MM.1S (cell line): ENCODE measurements around the gene JAKMIP2.

Experiments
- DNase-seq: peaks from one replicate; pipeline ENCODE4 v3.0.0-alpha.2; 2015
- H2AFZ ChIP-seq: fragments of 300-600 bp; sonication (generic); 2 replicates; pipeline ENCODE4 v1.6.0; 2016; ENCODE audit warnings: antibody characterized with exemption, low read length
- H3F3A ChIP-seq: fragments of 300-600 bp; sonication (generic); 2 replicates; pipeline ENCODE4 v1.6.1; 2016; ENCODE audit warnings: mild to moderate bottlenecking, antibody characterized with exemption, low read length, moderate library complexity, mixed read lengths; ENCODE audit not compliant: insufficient read depth
- H3K27ac ChIP-seq: fragments of 300-600 bp; sonication (generic); 2 replicates; pipeline ENCODE4 v1.5.1; 2016; ENCODE audit warnings: mild to moderate bottlenecking, low read length
- H3K27me3 ChIP-seq: fragments of 300-600 bp; sonication (generic); replicated peaks from 2 replicates; pipeline ENCODE4 v1.6.0; 2016; ENCODE audit warnings: low read length; ENCODE audit not compliant: insufficient read depth
- H3K36me3 ChIP-seq: fragments of 300-600 bp; sonication (generic); replicated peaks from 2 replicates; pipeline ENCODE4 v1.6.1; 2016; ENCODE audit warnings: mild to moderate bottlenecking, low read length, mixed read lengths; ENCODE audit not compliant: insufficient read depth
- H3K4me1 ChIP-seq: fragments of 300-600 bp; sonication (generic); 2 replicates; pipeline ENCODE4 v1.6.1; 2016; ENCODE audit warnings: low read length, mixed read lengths
- H3K4me2 ChIP-seq: fragments of 300-600 bp; sonication (generic); 2 replicates; pipeline ENCODE4 v1.6.0; 2016; ENCODE audit warnings: low read depth, low read length
- H3K4me3 ChIP-seq: fragments of 300-600 bp; sonication (generic); 2 replicates; pipeline ENCODE4 v1.5.1; 2016; ENCODE audit warnings: low read length, mixed read lengths
- H3K79me2 ChIP-seq: fragments of 300-600 bp; sonication (generic); 2 replicates; pipeline ENCODE4 v1.6.1; 2016; ENCODE audit warnings: mixed run types, low read length, mixed read lengths
- H3K9ac ChIP-seq: fragments of 300-600 bp; sonication (generic); 2 replicates; pipeline ENCODE4 v1.6.1; 2016; ENCODE audit warnings: low read length, mixed read lengths
- H3K9me2 ChIP-seq: fragments of 300-600 bp; sonication (generic); replicated peaks from 2 replicates; pipeline ENCODE4 v1.6.1; 2016; ENCODE audit warnings: mild to moderate bottlenecking, low read length, mixed read lengths; ENCODE audit not compliant: insufficient read depth
- H3K9me3 ChIP-seq: fragments of 300-600 bp; sonication (generic); replicated peaks from 2 replicates; pipeline ENCODE4 v1.6.1; 2016; ENCODE audit warnings: mild to moderate bottlenecking, low read length, mixed read lengths; ENCODE audit not compliant: insufficient read depth
- H4K20me1 ChIP-seq: fragments of 300-600 bp; sonication (generic); 2 replicates; pipeline ENCODE4 v1.6.1; 2016; ENCODE audit warnings: mild to moderate bottlenecking, low read length, moderate library complexity, mixed read lengths; ENCODE audit not compliant: insufficient read depth
- EZH2 ChIP-seq: fragments of 300-600 bp; sonication (generic); optimal IDR thresholded peaks from 2 replicates; pipeline ENCODE3; 2017; ENCODE audit warnings: low read depth, mild to moderate bottlenecking, antibody characterized with exemption, low read length, mixed read lengths
- EZH2phosphoT487 ChIP-seq: fragments of 300-600 bp; sonication (generic); IDR thresholded peaks from 2 replicates; pipeline ENCODE4 v1.6.1; 2018; ENCODE audit warnings: antibody characterized with exemption, low read length
- TF ChIP-seq, protein P1 (sequence below): fragments of 300-600 bp; sonication (generic); IDR thresholded peaks from 2 replicates; pipeline ENCODE4 v1.5.1; 2016; ENCODE audit warnings: antibody characterized with exemption, low read length, mixed read lengths

The JAKMIP2 gene

DNA sequence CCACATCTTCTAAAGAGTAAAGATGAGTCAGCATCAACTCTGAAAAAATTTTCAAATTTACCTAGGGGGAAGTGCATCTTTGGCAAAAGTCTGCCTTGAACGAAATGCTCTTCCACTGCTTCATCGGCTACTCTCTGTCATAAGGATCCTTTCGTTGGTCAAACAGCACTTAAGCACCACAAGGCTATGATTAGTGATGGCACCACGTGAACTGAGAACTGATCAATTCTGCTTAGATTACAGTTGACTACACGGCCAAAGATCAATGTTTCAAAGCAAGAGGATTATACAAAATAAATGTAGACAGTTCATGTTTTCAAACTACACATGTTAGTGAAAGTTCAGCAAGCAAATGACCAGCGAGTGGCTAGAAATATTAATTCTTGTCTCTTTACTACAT is 9.4 kb downstream of the JAKMIP2 start:
- no peaks in the 10 kb centered on the region for H3K27me3 ChIP-seq
- 0 out of 2 replicates have a peak, but pooled peaks cover 3% of the 10 kb centered on the region for H3K36me3 ChIP-seq
- H3K4me2 ChIP-seq: no peak overlapping the region
- DNase-seq: no peak
- H3K4me3 ChIP-seq: no peak overlapping the region
- peaks cover 4% of the 10 kb centered on the region; the same call in 1 of the 2 replicates for H3K4me1 ChIP-seq
- H3K9ac ChIP-seq: no peak overlapping the region
- H3K9me3 ChIP-seq: no peaks in the 10 kb centered on the region
- H4K20me1 ChIP-seq: no peaks in the 10 kb centered on the region
- no peaks in the 10 kb centered on the region for H3K9me2 ChIP-seq
- TF ChIP-seq EZH2: no peak
- TF ChIP-seq, protein P1, sequence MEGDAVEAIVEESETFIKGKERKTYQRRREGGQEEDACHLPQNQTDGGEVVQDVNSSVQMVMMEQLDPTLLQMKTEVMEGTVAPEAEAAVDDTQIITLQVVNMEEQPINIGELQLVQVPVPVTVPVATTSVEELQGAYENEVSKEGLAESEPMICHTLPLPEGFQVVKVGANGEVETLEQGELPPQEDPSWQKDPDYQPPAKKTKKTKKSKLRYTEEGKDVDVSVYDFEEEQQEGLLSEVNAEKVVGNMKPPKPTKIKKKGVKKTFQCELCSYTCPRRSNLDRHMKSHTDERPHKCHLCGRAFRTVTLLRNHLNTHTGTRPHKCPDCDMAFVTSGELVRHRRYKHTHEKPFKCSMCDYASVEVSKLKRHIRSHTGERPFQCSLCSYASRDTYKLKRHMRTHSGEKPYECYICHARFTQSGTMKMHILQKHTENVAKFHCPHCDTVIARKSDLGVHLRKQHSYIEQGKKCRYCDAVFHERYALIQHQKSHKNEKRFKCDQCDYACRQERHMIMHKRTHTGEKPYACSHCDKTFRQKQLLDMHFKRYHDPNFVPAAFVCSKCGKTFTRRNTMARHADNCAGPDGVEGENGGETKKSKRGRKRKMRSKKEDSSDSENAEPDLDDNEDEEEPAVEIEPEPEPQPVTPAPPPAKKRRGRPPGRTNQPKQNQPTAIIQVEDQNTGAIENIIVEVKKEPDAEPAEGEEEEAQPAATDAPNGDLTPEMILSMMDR: no peak
- no peaks in the 10 kb centered on the region for H3F3A ChIP-seq
- no peak overlapping the region for H3K27ac ChIP-seq
- no peak overlapping the region for H2AFZ ChIP-seq
- peaks cover 62% of the 10 kb centered on the region for H3K79me2 ChIP-seq

DNA sequence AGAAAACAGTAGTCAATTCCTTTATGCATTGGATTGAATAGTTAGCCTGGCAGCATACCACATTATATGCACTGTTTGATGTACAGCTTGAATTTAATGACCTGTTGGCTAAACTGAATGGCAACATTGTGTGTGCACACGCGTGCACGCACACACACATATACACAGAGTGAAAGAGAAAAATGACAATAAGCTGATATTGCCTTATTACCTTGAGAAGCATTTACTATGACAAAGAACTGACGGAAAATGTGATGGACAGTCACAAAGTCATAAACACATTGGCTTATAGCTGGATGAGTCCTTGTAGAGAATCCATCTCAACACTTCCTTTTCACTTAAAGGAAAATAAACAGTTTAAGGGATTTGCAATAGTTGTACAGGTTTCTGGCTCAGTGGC is 15.5 kb downstream of the JAKMIP2 start:
- TF ChIP-seq EZH2: no peak
- no peak for TF ChIP-seq EZH2phosphoT487
- TF ChIP-seq, protein P1: no peak
- no peak overlapping the region for H3K9ac ChIP-seq
- no peaks in the 10 kb centered on the region for H3F3A ChIP-seq
- H3K9me2 ChIP-seq: no peaks in the 10 kb centered on the region
- no peak overlapping the region for H3K4me2 ChIP-seq
- no peaks in the 10 kb centered on the region for H3K27me3 ChIP-seq
- H2AFZ ChIP-seq: no peak overlapping the region
- H3K4me3 ChIP-seq: no peak overlapping the region
- no peaks in the 10 kb centered on the region for H3K9me3 ChIP-seq
- H3K36me3 ChIP-seq: no peaks in the 10 kb centered on the region
- H3K27ac ChIP-seq: no peak overlapping the region
- no peaks in the 10 kb centered on the region for H4K20me1 ChIP-seq
- peaks cover 41% of the 10 kb centered on the region for H3K79me2 ChIP-seq
- DNase-seq: no peak
- peaks cover 11% of the 10 kb centered on the region for H3K4me1 ChIP-seq

DNA sequence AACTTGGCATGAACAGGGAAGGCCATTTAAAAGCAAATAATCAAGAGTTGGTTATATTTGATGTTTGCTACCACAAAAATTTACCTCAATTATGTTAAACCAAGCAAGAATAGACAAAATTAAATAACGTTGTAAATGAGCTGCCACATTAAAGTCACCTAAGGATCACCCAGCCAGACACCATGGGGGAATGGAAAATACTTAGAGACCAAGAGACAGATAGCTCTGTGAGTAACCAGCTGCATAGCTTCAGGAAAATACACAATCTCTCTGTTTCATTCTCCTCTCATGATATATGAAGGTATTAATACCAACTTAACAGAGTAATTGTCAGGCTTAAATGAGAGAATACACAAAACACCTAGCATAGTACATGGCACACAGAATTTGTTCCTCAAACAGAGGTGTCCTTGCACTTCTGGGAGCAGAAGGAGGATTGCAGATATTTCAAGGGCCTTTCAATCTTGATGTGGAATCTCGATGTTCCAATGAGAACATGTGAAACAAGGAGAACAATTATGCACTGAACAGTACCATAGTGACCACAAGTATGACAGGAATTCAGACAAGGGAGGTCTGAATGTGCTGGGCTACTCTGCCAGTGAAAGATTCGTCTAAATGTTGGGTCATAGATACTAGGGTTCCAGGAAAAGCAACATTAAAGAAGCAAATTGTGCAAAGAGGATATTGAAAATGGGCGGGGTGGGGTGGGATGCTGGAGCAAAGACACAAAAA is 18.6 kb downstream of the JAKMIP2 start:
- H3K4me1 ChIP-seq: peaks cover 12% of the 10 kb centered on the region
- DNase-seq: no peak

DNA sequence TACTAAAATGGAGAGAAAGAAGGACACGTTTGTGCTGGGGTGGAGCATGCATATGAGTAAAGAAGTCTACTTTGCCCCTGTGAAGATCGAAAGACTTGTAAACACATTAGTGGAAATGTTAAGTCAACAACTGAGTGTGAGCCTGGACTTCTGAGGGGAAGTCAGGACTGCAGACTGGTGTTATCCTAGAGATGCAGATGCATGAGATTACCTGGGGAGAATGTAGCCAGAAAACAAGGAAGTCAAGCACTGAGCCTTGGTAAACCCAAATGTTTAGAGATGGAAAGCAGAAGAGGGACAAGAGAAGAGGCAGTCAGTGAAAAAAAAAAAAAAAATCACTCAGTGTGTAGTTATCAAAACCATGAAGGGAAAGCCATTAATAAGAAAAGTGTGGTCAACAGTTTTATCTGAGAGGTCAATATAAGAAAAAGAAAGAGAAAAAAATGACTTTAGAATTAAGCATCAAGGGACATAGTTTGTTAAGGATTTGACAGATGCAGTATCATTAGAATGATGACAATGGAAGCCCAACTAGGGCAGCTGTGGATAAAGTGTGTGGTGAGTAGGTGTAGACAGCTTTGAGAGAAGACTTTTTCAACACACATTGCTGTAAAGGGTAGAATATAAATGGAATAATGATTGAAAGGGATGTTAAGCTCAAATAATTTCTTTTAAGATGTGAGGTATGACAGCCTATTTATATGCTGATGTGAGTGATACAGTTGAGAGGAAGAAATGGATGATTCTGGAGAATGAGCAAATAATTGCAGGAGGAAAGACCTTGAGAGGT is 22.2 kb downstream of the JAKMIP2 start:
- Histone ChIP-seq H3F3A (no peaks in the 10 kb centered on the region), H3K4me3 (no peak overlapping the region), H2AFZ (no peak overlapping the region), H3K36me3 (no peaks in the 10 kb centered on the region), H3K9me2 (no peaks in the 10 kb centered on the region), H3K4me2 (no peak overlapping the region), H3K27ac (no peak overlapping the region), H4K20me1 (no peaks in the 10 kb centered on the region), H3K9me3 (no peaks in the 10 kb centered on the region), H3K79me2 (peaks cover 38% of the 10 kb centered on the region), H3K27me3 (no peaks in the 10 kb centered on the region), H3K9ac (no peak overlapping the region), H3K4me1 (peaks cover 31% of the 10 kb centered on the region)
- TF ChIP-seq, protein P1: no peak
- TF ChIP-seq EZH2 (no peak), EZH2phosphoT487 (no peak)
- no peak for DNase-seq

More for the DNA sequence above, 18.6 kb downstream of the JAKMIP2 start:
- Histone ChIP-seq H3K27ac (no peak overlapping the region), H3F3A (no peaks in the 10 kb centered on the region), H3K9me3 (no peaks in the 10 kb centered on the region), H4K20me1 (no peaks in the 10 kb centered on the region), H3K36me3 (no peaks in the 10 kb centered on the region), H3K9me2 (no peaks in the 10 kb centered on the region), H2AFZ (no peak overlapping the region), H3K4me2 (no peak overlapping the region; the same call in 1 of the 2 replicates), H3K4me3 (no peak overlapping the region), H3K27me3 (no peaks in the 10 kb centered on the region), H3K79me2 (peaks cover 34% of the 10 kb centered on the region), H3K9ac (no peak overlapping the region)
- TF ChIP-seq EZH2: no peak
